ENCODE measurements around the gene SAMD15. TPM values are rescaled to one million over a fixed set of nuclear protein-coding genes. Genes with fewer than 3 reads are reported as not detected.

The SAMD15 gene
- total and polyA plus RNA-seq, 4 donors = 0.10 to 0.50 (median 0.19) TPM; not detected in 1

DNA sequence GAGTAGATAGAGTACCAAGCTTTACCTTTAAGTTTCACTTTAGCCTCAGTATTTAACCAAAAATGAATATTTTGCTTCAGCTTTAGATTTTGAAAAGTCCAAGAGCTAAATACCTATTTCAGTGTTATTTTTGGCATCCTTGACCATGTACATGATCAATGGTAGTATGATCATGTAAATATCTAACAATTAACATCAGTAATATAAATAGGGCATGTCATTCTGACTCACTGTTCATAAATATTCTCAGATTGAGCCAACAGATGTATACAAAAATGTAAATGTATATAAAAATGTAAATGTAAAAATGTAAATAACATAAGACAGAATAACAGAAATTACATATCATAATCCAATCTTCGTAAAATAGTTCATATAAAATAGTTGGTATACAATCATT lies 61.4 kb downstream of the SAMD15 start:
- H3K27ac ChIP-seq (ENCODE audit: low read depth in 1 of 2, low read length in 2 of 2) = no peak overlapping the region

GRCh38 chr14:77439861-77440260 lies 62.7 kb downstream of the SAMD15 start:
- no peaks in the 10 kb centered on the region for H3K4me1 ChIP-seq (ENCODE audit: control insufficient read depth in 4 of 4, insufficient read depth in 4 of 4, low read length in 3 of 4)
- H3K9me3 ChIP-seq (ENCODE audit: control insufficient read depth in 4 of 4, low read length in 3 of 4) = no peaks in the 10 kb centered on the region
- TF ChIP-seq ATF3 (IDR thresholded peaks at IDR 0.05) (no peak), FOXA1 (IDR thresholded peaks at IDR 0.05) (no peak), HNF4A (conservative IDR thresholded peaks at IDR 0.05) (no peak), RXRA (IDR thresholded peaks at IDR 0.05) (no peak), HNF4G (IDR thresholded peaks at IDR 0.05) (no peak), RAD21 (IDR thresholded peaks at IDR 0.05) (no peak), GABPA (IDR thresholded peaks at IDR 0.05 in 1 of 2, conservative IDR thresholded peaks at IDR 0.05 in 1 of 2) (no peak), ZBTB33 (IDR thresholded peaks at IDR 0.05) (no peak)
- TF ChIP-seq, protein P1, sequence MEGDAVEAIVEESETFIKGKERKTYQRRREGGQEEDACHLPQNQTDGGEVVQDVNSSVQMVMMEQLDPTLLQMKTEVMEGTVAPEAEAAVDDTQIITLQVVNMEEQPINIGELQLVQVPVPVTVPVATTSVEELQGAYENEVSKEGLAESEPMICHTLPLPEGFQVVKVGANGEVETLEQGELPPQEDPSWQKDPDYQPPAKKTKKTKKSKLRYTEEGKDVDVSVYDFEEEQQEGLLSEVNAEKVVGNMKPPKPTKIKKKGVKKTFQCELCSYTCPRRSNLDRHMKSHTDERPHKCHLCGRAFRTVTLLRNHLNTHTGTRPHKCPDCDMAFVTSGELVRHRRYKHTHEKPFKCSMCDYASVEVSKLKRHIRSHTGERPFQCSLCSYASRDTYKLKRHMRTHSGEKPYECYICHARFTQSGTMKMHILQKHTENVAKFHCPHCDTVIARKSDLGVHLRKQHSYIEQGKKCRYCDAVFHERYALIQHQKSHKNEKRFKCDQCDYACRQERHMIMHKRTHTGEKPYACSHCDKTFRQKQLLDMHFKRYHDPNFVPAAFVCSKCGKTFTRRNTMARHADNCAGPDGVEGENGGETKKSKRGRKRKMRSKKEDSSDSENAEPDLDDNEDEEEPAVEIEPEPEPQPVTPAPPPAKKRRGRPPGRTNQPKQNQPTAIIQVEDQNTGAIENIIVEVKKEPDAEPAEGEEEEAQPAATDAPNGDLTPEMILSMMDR (IDR thresholded peaks at IDR 0.05; ENCODE audit: low read depth, low read length, missing input control) = no peak
- no peaks in the 10 kb centered on the region for H3K27me3 ChIP-seq (ENCODE audit: control insufficient read depth in 4 of 4, insufficient read depth in 4 of 4, low read length in 3 of 4)
- peaks cover 7 to 71% (median 60%) of the 10 kb centered on the region in 4 donors for H3K36me3 ChIP-seq (ENCODE audit: control insufficient read depth in 4 of 4, insufficient read depth in 3 of 4, low read depth in 1 of 4, low read length in 3 of 4)
- no peak overlapping the region for H3K9ac ChIP-seq (ENCODE audit: low read depth in 1 of 2, low read length in 2 of 2)
- DNase-seq (ENCODE audit: low spot score) = no peak
- H3K4me3 ChIP-seq (ENCODE audit: low read depth in 1 of 3, low read length in 3 of 3) = no peak overlapping the region
- H3K27ac ChIP-seq (ENCODE audit: low read depth in 1 of 2, low read length in 2 of 2) = no peak overlapping the region
- WGBS = 98% methylated on average over 4 of the region's 4 CpGs

More for the DNA sequence above, 61.4 kb downstream of the SAMD15 start:
- no peak for DNase-seq (ENCODE audit: low spot score)
- Histone ChIP-seq H3K9ac (ENCODE audit: low read depth in 1 of 2, low read length in 2 of 2) (no peak overlapping the region), H3K4me1 (ENCODE audit: control insufficient read depth in 4 of 4, insufficient read depth in 4 of 4, low read length in 3 of 4) (no peaks in the 10 kb centered on the region), H3K4me3 (ENCODE audit: low read depth in 1 of 3, low read length in 3 of 3) (no peak overlapping the region), H3K36me3 (ENCODE audit: control insufficient read depth in 4 of 4, insufficient read depth in 3 of 4, low read depth in 1 of 4, low read length in 3 of 4) (peaks cover 7 to 75% (median 63%) of the 10 kb centered on the region in 4 donors), H3K27me3 (ENCODE audit: control insufficient read depth in 4 of 4, insufficient read depth in 4 of 4, low read length in 3 of 4) (no peaks in the 10 kb centered on the region), H3K9me3 (ENCODE audit: control insufficient read depth in 4 of 4, low read length in 3 of 4) (no peaks in the 10 kb centered on the region)
- no peak for TF ChIP-seq YY1 (IDR thresholded peaks at IDR 0.05)
- TF ChIP-seq FOXA2 (IDR thresholded peaks at IDR 0.05) = no peak
- TF ChIP-seq FOXA1 (IDR thresholded peaks at IDR 0.05) = no peak
- TF ChIP-seq JUND (IDR thresholded peaks at IDR 0.05) = no peak
- no peak for TF ChIP-seq ATF3 (IDR thresholded peaks at IDR 0.05)
- TF ChIP-seq HNF4G (IDR thresholded peaks at IDR 0.05) = no peak
- no peak for TF ChIP-seq NR2F2 (IDR thresholded peaks at IDR 0.05)
- TF ChIP-seq ZBTB33 (IDR thresholded peaks at IDR 0.05) = no peak
- TF ChIP-seq, protein P2, sequence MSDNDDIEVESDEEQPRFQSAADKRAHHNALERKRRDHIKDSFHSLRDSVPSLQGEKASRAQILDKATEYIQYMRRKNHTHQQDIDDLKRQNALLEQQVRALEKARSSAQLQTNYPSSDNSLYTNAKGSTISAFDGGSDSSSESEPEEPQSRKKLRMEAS (IDR thresholded peaks at IDR 0.05) = no peak
- WGBS = 99% methylated on average over 1 of the region's 1 CpG

Other genes with a start within 250 kb of the SAMD15 start
- not detected for gene ZDHHC22, start 235.6 kb upstream of the SAMD15 start, total RNA-seq
- not detected for gene ZDHHC22, start 235.6 kb upstream of the SAMD15 start, polyA plus RNA-seq
- 1 to 10 TPM in 1 of 2 donors, under 1 TPM in 1; 0.25 to 1.6 TPM for gene TMEM63C, start 195.6 kb upstream of the SAMD15 start, total RNA-seq
- gene TMEM63C, start 195.6 kb upstream of the SAMD15 start, polyA plus RNA-seq = under 1 TPM in 1 of 2 donors, not detected in 1; 0.13 TPM
- gene NGB, start 106.2 kb upstream of the SAMD15 start, total RNA-seq = not detected
- not detected for gene NGB, start 106.2 kb upstream of the SAMD15 start, polyA plus RNA-seq
- 10 to 100 TPM in 1 of 2 donors, 1 to 10 TPM in 1; 5.3 to 13.1 TPM for gene POMT2, start 56.5 kb upstream of the SAMD15 start, total RNA-seq
- gene POMT2, start 56.5 kb upstream of the SAMD15 start, polyA plus RNA-seq = 1 to 10 TPM; 4.8 to 5.2 TPM
- gene GSTZ1, start 56.3 kb upstream of the SAMD15 start, total RNA-seq = 100 to 1,000 TPM in 1 of 2 donors, 10 to 100 TPM in 1; 14.9 to 183 TPM
- gene GSTZ1, start 56.3 kb upstream of the SAMD15 start, polyA plus RNA-seq = 10 to 100 TPM; 52.0 to 70.4 TPM
- gene TMED8, start 285 bp upstream of the SAMD15 start, total RNA-seq = 1 to 10 TPM; 6.9 TPM
- gene TMED8, start 285 bp upstream of the SAMD15 start, polyA plus RNA-seq = 1 to 10 TPM; 1.3 to 1.6 TPM
- gene NOXRED1, start 46.1 kb downstream of the SAMD15 start, total RNA-seq = under 1 TPM; 0.19 to 0.50 TPM
- gene NOXRED1, start 46.1 kb downstream of the SAMD15 start, polyA plus RNA-seq = under 1 TPM; 0.06 to 0.42 TPM
- 10 to 100 TPM in 1 of 2 donors, 1 to 10 TPM in 1; 9.8 to 13.9 TPM for gene VIPAS39, start 80.2 kb downstream of the SAMD15 start, total RNA-seq
- 1 to 10 TPM; 5.6 to 8.0 TPM for gene VIPAS39, start 80.2 kb downstream of the SAMD15 start, polyA plus RNA-seq
- 10 to 100 TPM; 45.8 to 80.7 TPM for gene AHSA1, start 80.7 kb downstream of the SAMD15 start, total RNA-seq
- 10 to 100 TPM; 47.5 to 54.3 TPM for gene AHSA1, start 80.7 kb downstream of the SAMD15 start, polyA plus RNA-seq
- gene ISM2, start 121.4 kb downstream of the SAMD15 start, total RNA-seq = not detected
- not detected for gene ISM2, start 121.4 kb downstream of the SAMD15 start, polyA plus RNA-seq
- 10 to 100 TPM; 15.1 to 19.2 TPM for gene SPTLC2, start 239.3 kb downstream of the SAMD15 start, total RNA-seq
- 1 to 10 TPM; 3.9 to 4.6 TPM for gene SPTLC2, start 239.3 kb downstream of the SAMD15 start, polyA plus RNA-seq